ENCODE results near the gene DDX10.

DNA sequence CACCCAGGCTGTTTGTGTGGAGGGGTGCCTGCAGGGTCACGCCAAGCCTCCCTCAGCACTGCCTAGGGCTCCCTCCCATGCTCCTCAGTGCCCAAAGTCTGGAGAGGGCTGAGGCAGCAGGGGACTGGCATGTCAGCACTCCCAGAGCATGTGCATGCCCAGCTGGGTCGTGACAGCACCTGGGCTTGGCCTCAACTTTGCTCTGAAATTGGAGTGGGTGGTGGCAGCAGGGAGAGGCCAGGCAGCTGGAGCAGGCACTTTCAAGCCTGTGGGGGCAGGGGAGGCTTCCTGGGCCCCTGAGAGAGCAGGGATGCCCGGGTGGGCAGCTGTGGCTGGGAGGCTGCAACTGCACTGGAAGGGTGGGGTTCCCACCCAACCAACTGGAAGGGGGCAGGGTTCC is 35.6 kb upstream of the DDX10 start:
- TF ChIP-seq, protein P1, sequence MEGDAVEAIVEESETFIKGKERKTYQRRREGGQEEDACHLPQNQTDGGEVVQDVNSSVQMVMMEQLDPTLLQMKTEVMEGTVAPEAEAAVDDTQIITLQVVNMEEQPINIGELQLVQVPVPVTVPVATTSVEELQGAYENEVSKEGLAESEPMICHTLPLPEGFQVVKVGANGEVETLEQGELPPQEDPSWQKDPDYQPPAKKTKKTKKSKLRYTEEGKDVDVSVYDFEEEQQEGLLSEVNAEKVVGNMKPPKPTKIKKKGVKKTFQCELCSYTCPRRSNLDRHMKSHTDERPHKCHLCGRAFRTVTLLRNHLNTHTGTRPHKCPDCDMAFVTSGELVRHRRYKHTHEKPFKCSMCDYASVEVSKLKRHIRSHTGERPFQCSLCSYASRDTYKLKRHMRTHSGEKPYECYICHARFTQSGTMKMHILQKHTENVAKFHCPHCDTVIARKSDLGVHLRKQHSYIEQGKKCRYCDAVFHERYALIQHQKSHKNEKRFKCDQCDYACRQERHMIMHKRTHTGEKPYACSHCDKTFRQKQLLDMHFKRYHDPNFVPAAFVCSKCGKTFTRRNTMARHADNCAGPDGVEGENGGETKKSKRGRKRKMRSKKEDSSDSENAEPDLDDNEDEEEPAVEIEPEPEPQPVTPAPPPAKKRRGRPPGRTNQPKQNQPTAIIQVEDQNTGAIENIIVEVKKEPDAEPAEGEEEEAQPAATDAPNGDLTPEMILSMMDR (IDR thresholded peaks at IDR 0.05; ENCODE audit: low read depth, low read length, poor library complexity, severe bottlenecking) = no peak
- TF ChIP-seq EZH2phosphoT487 (IDR thresholded peaks at IDR 0.05; ENCODE audit: borderline replicate concordance, low read length) = no peak

Measured in DOHH2 (cell line).